Muscle layer of duodenum (tissue), 2 donors: Measurements from ENCODE around the gene CDC27.
"Not testable (repeated sequence)": the region's sequence is repeated elsewhere in the genome, so short reads cannot be mapped to it uniquely, and the experiment has no call there.

ENCODE experiments used
- H3K27ac ChIP-seq: one replicate; pipeline ENCODE4 v1.7.0; 2013; ENCODE audit warnings: mild to moderate bottlenecking, low read length
- H3K27me3 ChIP-seq: one replicate; pipeline ENCODE4 v1.7.0; 2013; ENCODE audit warnings: low read depth, mild to moderate bottlenecking, control low read depth, low read length
- H3K36me3 ChIP-seq, 2 donors: one replicate each; pipeline ENCODE4 v1.7.0; 2013; ENCODE audit warnings: low read length in 2 of 2, control low read depth in 1 of 2, mild to moderate bottlenecking in 1 of 2; ENCODE audit not compliant: insufficient read depth in 2 of 2, control insufficient read depth in 1 of 2
- H3K4me1 ChIP-seq, 2 donors: one replicate each; pipeline ENCODE4 v1.7.0; 2013; ENCODE audit warnings: low read length in 2 of 2, mild to moderate bottlenecking in 2 of 2, control low read depth in 1 of 2, moderate library complexity in 1 of 2; ENCODE audit not compliant: insufficient read depth in 2 of 2, control insufficient read depth in 1 of 2
- H3K4me3 ChIP-seq, 2 donors: one replicate each; pipeline ENCODE4 v1.7.0; 2013; ENCODE audit warnings: low read length in 2 of 2, low read depth in 1 of 2, mild to moderate bottlenecking in 1 of 2
- H3K9me3 ChIP-seq, 2 donors: one replicate each; pipeline ENCODE4 v1.7.0; 2013; ENCODE audit warnings: low read length in 2 of 2, control low read depth in 1 of 2, mild to moderate bottlenecking in 1 of 2; ENCODE audit not compliant: control insufficient read depth in 1 of 2
- donor health status: healthy.

CDC27 gene

DNA sequence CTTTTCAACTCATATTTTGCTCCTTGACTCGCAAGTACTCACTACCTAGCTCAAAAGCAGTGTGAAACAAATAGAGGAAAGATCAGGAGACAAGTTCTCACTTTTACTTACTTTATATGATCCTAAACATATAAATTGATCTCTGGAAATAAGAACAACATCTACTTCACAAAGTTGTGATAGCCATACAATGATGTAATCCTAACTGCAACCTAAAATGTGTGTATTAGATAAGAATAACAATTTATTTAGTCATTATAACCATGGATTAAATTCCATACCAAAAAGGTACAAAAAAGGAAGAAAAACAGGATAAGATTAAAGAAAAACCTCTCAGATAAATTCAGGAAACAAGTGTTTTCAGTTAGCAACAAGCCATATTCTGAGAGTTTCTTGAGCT is 103.4 kb downstream of the CDC27 start:
- no peaks in the 10 kb centered on the region for H3K9me3 ChIP-seq
- no peak overlapping the region for H3K4me3 ChIP-seq
- no peak overlapping the region for H3K27ac ChIP-seq
- no peaks in the 10 kb centered on the region for H3K36me3 ChIP-seq
- no peaks in the 10 kb centered on the region for H3K4me1 ChIP-seq
- no peaks in the 10 kb centered on the region for H3K27me3 ChIP-seq

DNA sequence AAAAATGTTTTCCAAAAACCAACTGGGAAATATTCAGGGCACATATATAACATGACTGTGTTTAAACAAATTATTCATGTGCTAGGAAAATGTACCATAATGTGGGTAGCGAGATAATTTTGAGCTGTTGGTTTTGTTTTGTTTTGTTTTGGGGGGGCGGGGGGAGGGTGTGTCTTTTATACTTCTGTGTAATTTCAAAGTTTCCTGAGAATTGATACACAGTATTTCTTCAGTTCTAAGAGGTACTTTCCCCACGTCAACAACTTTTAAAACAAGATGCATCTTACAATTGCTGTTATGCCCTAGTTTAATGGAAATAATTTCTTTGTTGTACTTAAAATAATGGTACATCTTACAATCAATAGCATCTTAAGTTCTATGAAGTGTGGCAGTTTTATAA is 110.3 kb downstream of the CDC27 start:
- Histone ChIP-seq H3K27ac (no peak overlapping the region), H3K36me3 (no peaks in the 10 kb centered on the region), H3K4me3 (no peak overlapping the region), H3K9me3 (no peaks in the 10 kb centered on the region), H3K27me3 (no peaks in the 10 kb centered on the region), H3K4me1 (no peaks in the 10 kb centered on the region)

DNA sequence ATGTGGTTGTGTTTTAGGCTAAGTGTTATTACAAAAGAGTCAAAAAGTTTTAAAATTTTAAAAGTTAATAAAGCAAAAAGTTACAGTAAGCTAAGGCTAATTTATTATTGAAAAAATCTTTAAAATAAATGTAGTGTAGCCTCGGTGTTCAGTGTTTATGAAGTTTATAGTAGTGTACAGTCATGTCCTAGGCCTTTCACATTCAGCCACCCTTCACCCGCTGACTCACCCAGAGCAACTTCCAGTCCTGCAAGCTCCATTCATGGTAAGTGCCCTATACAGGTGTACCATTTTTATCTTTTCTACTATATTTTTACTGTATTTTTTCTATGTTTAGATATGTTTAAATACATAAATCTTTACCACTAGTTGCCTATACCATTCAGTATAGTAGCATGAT is 111.5 kb downstream of the CDC27 start:
- Histone ChIP-seq H3K27ac (no peak overlapping the region), H3K9me3 (no peaks in the 10 kb centered on the region), H3K36me3 (no peaks in the 10 kb centered on the region), H3K4me1 (no peaks in the 10 kb centered on the region), H3K4me3 (no peak overlapping the region), H3K27me3 (no peaks in the 10 kb centered on the region)

DNA sequence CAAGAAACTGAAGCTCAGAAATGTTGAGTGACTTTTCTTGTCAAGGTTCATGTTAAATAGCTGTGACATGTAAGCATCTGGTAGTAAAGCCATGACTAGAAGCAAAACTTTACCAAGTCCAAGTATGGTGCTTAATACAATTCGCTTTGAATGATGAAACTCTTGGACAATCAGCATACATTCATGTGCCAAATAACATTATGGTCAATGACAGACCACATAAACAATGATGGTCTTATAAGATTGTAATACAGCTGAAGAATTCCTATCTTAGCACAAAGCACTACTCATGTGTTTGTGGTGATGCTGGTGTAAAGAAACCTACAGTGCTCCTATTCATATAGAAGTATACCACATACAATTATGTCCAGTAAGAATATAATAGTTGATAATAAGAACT is 112.9 kb downstream of the CDC27 start:
- H3K27ac ChIP-seq: no peak overlapping the region
- H3K4me1 ChIP-seq: no peaks in the 10 kb centered on the region
- no peaks in the 10 kb centered on the region for H3K27me3 ChIP-seq
- H3K4me3 ChIP-seq: no peak overlapping the region
- no peaks in the 10 kb centered on the region for H3K9me3 ChIP-seq
- H3K36me3 ChIP-seq: no peaks in the 10 kb centered on the region

GRCh38 chr17:47074361-47074760 is 114.7 kb downstream of the CDC27 start:
- H3K4me1 ChIP-seq, H3K27ac ChIP-seq, H3K27me3 ChIP-seq, H3K9me3 ChIP-seq, H3K36me3 ChIP-seq, H3K4me3 ChIP-seq: not testable (repeated sequence)

GRCh38 chr17:47073629-47074028 is 115.5 kb downstream of the CDC27 start:
- not testable (repeated sequence) for H3K4me1 ChIP-seq, H3K36me3 ChIP-seq, H3K27ac ChIP-seq, H3K9me3 ChIP-seq, H3K4me3 ChIP-seq, H3K27me3 ChIP-seq

- no peaks in the 10 kb centered on the region for H3K4me1 ChIP-seq
- no peaks in the 10 kb centered on the region for H3K9me3 ChIP-seq
- H3K27me3 ChIP-seq: no peaks in the 10 kb centered on the region
- H3K36me3 ChIP-seq: no peaks in the 10 kb centered on the region
- no peak overlapping the region for H3K27ac ChIP-seq
- no peak overlapping the region for H3K4me3 ChIP-seq
Observed at GRCh38 chr17:47072886-47073285, 116.2 kb downstream of the CDC27 start.

- not testable (repeated sequence) for H3K27me3 ChIP-seq, H3K4me3 ChIP-seq, H3K27ac ChIP-seq, H3K9me3 ChIP-seq, H3K36me3 ChIP-seq, H3K4me1 ChIP-seq
Observed at GRCh38 chr17:47071171-47071570, 117.9 kb downstream of the CDC27 start.

DNA sequence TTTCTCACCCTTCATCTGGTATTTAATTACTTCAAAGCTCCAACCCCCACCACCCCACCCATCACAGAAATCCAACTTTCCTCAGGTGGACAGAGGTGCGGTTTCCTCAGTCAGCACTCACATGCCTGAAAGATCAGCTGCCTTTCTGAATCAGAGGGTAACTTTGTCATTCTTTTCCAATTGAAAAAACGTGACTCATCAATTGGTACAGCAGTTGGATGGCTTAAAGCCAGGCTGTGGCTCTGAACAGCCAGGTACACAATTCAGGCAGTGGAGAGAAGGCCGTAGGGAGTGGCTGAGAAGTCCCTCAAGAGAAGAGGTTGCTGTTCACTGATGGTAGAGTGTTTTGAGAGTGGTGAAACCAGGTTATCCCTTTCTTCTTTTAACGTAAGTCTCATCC is 118.8 kb downstream of the CDC27 start:
- H3K27ac ChIP-seq, H3K27me3 ChIP-seq, H3K9me3 ChIP-seq, H3K4me1 ChIP-seq, H3K36me3 ChIP-seq, H3K4me3 ChIP-seq: not testable (repeated sequence)
